GM18870 (cell line): ENCODE results near the gene ACRBP.

Experiments used
- ATAC-seq: cut with Tn5 transposase; IDR thresholded peaks from one replicate; pipeline ENCODE4 v1.9.1; 2021; ENCODE audit warnings: moderate library complexity; ENCODE audit not compliant: unreplicated experiment

Gene ACRBP

GRCh38 chr12:6647083-6647604 lies at the start of gene ACRBP:
ACRBP (minus strand) TSS chr12:6647432; CDS start chr12:6647366, 66 bp downstream.
- no peak for ATAC-seq

- ATAC-seq: no peak
These were observed 48.2 kb upstream of the ACRBP start for GRCh38 chr12:6695313-6696045.

GRCh38 chr12:6694701-6695100 lies 47.5 kb upstream of the ACRBP start:
- ATAC-seq: no peak

- ATAC-seq: no peak
These were observed 46.7 kb upstream of the ACRBP start for GRCh38 chr12:6693832-6694355.

GRCh38 chr12:6692888-6693287 lies 45.7 kb upstream of the ACRBP start:
- ATAC-seq: no peak

- no peak for ATAC-seq
These were observed 44.2 kb upstream of the ACRBP start for GRCh38 chr12:6691473-6691872.

- peak; percentile 72 for ATAC-seq
These were observed 42.0 kb upstream of the ACRBP start, which contains the start of gene ZNF384 for GRCh38 chr12:6688999-6689882. ZNF384 (minus strand) TSS chr12:6689375; CDS start chr12:6679520, 9,855 bp downstream.

GRCh38 chr12:6688543-6688998 lies 41.3 kb upstream of the ACRBP start:
- peak; percentile 15 for ATAC-seq

GRCh38 chr12:6685814-6686213 lies 38.6 kb upstream of the ACRBP start:
- no peak for ATAC-seq

- ATAC-seq: no peak
These were observed 37.4 kb upstream of the ACRBP start for GRCh38 chr12:6684609-6685008.

- no peak for ATAC-seq
These were observed 29.7 kb upstream of the ACRBP start for GRCh38 chr12:6676962-6677361.

- no peak for ATAC-seq
These were observed 24.9 kb upstream of the ACRBP start for GRCh38 chr12:6672143-6672542.

- ATAC-seq: no peak
These were observed 20.5 kb upstream of the ACRBP start for GRCh38 chr12:6667559-6668210.

GRCh38 chr12:6666211-6666610 lies 19.0 kb upstream of the ACRBP start:
- ATAC-seq: no peak

GRCh38 chr12:6664902-6665301 lies 17.7 kb upstream of the ACRBP start:
- no peak for ATAC-seq

- ATAC-seq: peak; percentile 92
These were observed 15.9 kb upstream of the ACRBP start, which contains the start of gene ING4 for GRCh38 chr12:6662906-6663742. ING4 (minus strand) TSS chr12:6663119; CDS start chr12:6663101, 18 bp downstream.

GRCh38 chr12:6662602-6662905 lies 15.3 kb upstream of the ACRBP start:
- no peak for ATAC-seq

GRCh38 chr12:6653987-6654386 lies 6.8 kb upstream of the ACRBP start:
- no peak for ATAC-seq

GRCh38 chr12:6653342-6653741 lies 6.1 kb upstream of the ACRBP start:
- ATAC-seq: no peak

- ATAC-seq: no peak
These were observed 5.2 kb upstream of the ACRBP start for GRCh38 chr12:6652391-6652790.
